ACC112 (cell line): Measurements from ENCODE around the gene NDST3.
A peak's percentile ranks its signal among the peaks of the same experiment; 100 is the strongest.

Source experiments
- H2AFZ ChIP-seq: fragments of 200-600 bp; sonication (generic); one replicate; pipeline ENCODE4 v1.6.0; 2017; ENCODE audit warnings: antibody characterized with exemption, low read length; ENCODE audit not compliant: unreplicated experiment
- H3K27ac ChIP-seq: fragments of 200-600 bp; sonication (generic); 2 replicates; pipeline ENCODE4 v1.5.1; 2014; ENCODE audit warnings: low read depth, mild to moderate bottlenecking, antibody characterized with exemption, low read length, moderate library complexity
- H3K27me3 ChIP-seq: fragments of 200-600 bp; sonication (generic); 2 replicates; pipeline ENCODE4 v1.6.1; 2014; ENCODE audit warnings: mild to moderate bottlenecking, antibody characterized with exemption, low read length, moderate library complexity, mixed read lengths; ENCODE audit not compliant: insufficient read depth
- H3K36me3 ChIP-seq: fragments of 200-600 bp; sonication (generic); 2 replicates; pipeline ENCODE4 v1.6.1; 2016; ENCODE audit warnings: mild to moderate bottlenecking, antibody characterized with exemption, low read length, moderate library complexity, mixed read lengths; ENCODE audit not compliant: insufficient read depth
- H3K4me1 ChIP-seq: fragments of 200-600 bp; sonication (generic); one replicate; pipeline ENCODE4 v1.6.1; 2016; ENCODE audit warnings: low read length, mixed read lengths; ENCODE audit not compliant: insufficient read depth, unreplicated experiment, control insufficient read depth
- H3K4me3 ChIP-seq: fragments of 200-600 bp; sonication (generic); 2 replicates; pipeline ENCODE4 v1.5.1; 2014; ENCODE audit warnings: mild to moderate bottlenecking, low read depth, low read length
- H3K79me2 ChIP-seq: fragments of 200-600 bp; sonication (generic); one replicate; pipeline ENCODE4 v1.6.0; 2016; ENCODE audit warnings: low read length; ENCODE audit not compliant: control insufficient read depth, unreplicated experiment, insufficient read depth

The NDST3 gene

DNA sequence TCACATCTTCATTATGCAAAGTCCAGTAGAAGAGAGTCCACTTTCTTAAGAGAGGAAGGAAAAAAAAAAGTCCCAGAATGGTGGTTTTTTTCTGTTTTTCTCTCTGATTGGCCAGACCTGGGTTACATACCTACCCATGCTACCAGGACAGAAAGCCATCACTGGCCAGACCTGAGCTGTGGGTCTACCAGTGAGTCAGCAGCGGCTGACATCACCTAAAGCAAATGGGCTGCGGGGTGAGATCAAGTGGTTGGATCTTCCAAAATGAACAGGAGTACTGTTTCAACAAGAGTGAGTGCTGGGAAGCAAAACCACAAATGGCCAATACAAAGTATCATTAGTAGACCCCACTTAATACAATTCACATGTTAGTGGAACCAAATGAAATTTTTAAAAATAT lies 1.6 kb upstream of the NDST3 start:
- no peak overlapping the region for H3K27ac ChIP-seq
- no peaks in the 10 kb centered on the region for H3K36me3 ChIP-seq
- H2AFZ ChIP-seq, result no peak overlapping the region
- no peak overlapping the region; the same call in 1 of the 2 replicates for H3K4me3 ChIP-seq
- no peaks in the 10 kb centered on the region for H3K79me2 ChIP-seq
- no peaks in the 10 kb centered on the region for H3K4me1 ChIP-seq
- H3K27me3 ChIP-seq, result peaks cover 69% of the 10 kb centered on the region

DNA sequence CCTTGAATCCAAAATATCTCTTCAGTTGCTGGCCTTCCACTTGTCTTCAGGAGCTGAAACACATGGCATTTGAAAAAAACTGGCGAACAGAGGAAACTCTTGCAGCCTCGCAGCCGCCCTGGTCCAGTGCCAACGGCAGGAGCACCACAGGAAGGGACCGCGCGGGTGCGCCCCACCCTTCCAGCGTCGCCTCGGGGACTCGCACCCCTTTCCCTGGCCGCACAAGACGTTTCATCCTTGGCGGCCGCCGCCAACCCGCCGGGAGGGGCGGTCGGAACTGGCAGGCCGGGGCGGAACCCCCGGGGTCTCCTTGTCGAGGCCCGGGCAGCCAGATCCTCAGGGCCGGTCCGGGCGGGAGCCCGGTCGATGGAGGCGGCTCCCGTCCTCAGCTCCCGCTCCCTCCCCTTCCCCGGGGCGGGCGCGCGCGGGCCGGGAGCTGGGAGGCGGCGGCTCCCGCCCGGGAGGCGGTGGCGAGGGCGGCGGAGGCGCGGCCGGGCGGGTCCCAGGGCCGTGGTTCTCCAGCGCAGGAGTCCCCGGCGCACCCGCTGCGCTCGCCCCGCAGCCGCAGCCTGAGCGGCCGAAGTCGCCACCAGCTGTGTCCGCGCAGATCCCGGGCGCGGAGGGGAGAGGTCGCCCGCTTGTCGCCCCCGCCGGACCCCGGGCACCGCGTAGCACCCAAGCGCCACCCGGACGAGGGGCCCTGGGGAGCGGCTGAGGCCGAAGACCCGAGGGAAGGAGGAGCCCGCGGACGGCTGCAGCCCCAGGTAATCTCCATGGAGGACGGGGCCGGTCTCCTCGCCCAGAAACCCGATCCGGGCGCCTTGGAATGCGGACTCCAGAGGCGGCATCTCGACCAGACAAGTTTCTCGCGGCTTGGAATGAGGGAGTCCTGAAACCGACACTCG lies 886 bp upstream of the NDST3 start:
- peak overlapping the region; percentile 62 for H3K4me3 ChIP-seq
- no peak overlapping the region for H3K27ac ChIP-seq
- H3K36me3 ChIP-seq, result no peaks in the 10 kb centered on the region
- H2AFZ ChIP-seq, result peak overlapping the region; percentile 30
- no peaks in the 10 kb centered on the region for H3K79me2 ChIP-seq
- peaks cover 65% of the 10 kb centered on the region for H3K27me3 ChIP-seq
- H3K4me1 ChIP-seq, result no peaks in the 10 kb centered on the region

DNA sequence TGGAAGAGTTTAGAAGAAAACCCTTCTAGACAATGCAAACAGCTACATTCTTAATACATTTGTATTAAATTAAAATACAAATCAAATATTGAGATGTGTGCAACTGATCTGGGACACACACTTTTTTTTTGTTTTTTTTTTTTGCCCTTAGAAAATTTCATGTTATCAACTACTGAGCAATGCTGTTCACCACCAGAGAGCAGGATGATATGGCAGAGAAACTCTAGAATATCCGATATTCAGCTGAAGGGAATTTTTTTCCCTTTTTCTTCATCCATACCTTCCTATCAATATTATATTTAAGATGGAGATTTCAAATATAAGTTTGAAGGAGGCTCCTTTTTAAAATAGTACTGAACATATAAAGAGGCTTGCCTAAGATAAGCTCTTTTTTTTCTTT lies 1.0 kb downstream of the NDST3 start:
- H3K27ac ChIP-seq, result no peak overlapping the region
- no peaks in the 10 kb centered on the region for H3K4me1 ChIP-seq
- H3K27me3 ChIP-seq, result peaks cover 65% of the 10 kb centered on the region
- no peaks in the 10 kb centered on the region for H3K36me3 ChIP-seq
- no peak overlapping the region for H2AFZ ChIP-seq
- no peaks in the 10 kb centered on the region for H3K79me2 ChIP-seq
- no peak overlapping the region for H3K4me3 ChIP-seq

DNA sequence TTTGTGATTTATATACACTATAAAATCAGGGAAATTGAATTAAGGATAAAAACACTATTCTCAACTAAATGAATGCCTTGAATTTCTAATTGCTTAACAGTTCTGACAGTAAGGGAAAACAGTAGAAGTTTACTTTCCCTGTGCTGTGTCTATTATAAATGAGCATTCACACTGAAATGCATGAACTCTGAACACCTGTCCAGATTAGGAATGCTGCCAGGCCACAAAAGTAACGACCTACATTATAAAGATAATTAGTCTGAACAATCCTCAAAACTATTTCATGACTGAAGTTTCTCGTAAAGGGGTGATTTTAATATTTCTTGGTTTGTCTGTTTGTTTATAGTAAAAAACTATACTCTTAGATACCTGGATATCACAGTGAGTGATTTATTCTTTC lies 2.0 kb downstream of the NDST3 start:
- H3K4me1 ChIP-seq, result no peaks in the 10 kb centered on the region
- H3K27me3 ChIP-seq, result peaks cover 62% of the 10 kb centered on the region
- H3K4me3 ChIP-seq, result no peak overlapping the region
- no peak overlapping the region for H3K27ac ChIP-seq
- H2AFZ ChIP-seq, result no peak overlapping the region
- H3K36me3 ChIP-seq, result no peaks in the 10 kb centered on the region
- no peaks in the 10 kb centered on the region for H3K79me2 ChIP-seq

DNA sequence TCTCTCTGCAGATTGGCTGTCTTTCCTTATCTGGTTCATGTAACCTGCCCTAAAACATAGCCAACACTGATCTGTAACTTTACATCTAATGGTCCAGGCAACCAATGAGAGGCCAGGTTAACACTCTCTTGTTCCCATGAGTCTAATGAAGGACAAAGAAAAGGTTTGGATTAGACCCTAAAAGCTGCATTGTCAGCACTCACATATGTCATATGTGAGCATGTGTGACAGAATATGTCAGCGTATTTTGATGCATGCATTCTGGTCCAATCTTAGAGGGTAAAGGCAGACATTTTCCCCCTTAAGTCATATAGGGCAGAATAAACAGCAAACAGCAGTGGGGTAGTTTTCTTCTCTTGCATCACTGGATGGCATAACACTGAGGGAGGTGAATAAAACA lies 3.7 kb downstream of the NDST3 start:
- H3K4me1 ChIP-seq, result no peaks in the 10 kb centered on the region
- no peak overlapping the region for H3K4me3 ChIP-seq
- H2AFZ ChIP-seq, result no peak overlapping the region
- H3K27ac ChIP-seq, result no peak overlapping the region
- H3K27me3 ChIP-seq, result peaks cover 49% of the 10 kb centered on the region
- no peaks in the 10 kb centered on the region for H3K79me2 ChIP-seq
- no peaks in the 10 kb centered on the region for H3K36me3 ChIP-seq

DNA sequence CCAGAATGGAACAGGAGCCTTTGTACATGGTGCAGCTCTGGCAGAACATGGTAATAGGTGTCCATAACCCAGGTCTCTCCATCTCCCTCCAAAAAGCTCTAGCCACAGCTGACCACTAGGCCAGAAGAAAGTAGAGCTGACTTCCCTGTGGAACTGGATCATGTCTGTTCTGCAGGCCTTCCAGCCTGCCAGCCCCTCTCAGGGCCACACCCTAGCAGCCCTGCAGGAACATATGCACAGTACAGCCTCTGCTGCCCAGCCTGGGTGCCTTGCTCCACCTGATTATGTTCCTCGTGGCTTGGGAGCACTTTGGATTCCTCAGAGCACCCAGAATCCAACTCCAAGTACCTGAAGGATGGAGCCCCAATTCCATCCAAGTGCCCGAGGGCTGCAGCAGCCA lies 12.0 kb downstream of the NDST3 start:
- Histone ChIP-seq H2AFZ (no peak overlapping the region), H3K36me3 (no peaks in the 10 kb centered on the region), H3K4me3 (no peak overlapping the region), H3K4me1 (no peaks in the 10 kb centered on the region), H3K27me3 (0 out of 2 replicates have a peak, but pooled peaks cover 3% of the 10 kb centered on the region), H3K79me2 (no peaks in the 10 kb centered on the region), H3K27ac (no peak overlapping the region)

DNA sequence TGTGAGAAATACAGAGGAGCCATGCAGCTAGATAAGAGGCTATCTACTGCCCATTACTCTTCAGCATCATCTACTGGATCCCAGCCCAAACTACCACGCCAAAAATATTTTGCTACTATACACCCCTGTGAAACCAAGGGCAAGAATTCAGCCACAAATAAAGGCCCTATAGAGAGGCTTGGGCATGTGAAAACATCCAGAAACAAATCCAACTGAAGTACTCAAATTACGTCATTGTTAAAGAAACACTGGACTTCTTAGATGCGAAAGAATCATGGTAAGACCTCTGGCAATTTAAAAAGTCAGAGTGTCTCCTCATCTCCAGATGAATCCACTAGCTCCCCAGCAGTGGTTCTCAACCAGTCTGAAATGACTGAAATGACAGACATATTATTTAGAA lies 12.8 kb downstream of the NDST3 start:
- no peaks in the 10 kb centered on the region for H3K27me3 ChIP-seq
- no peaks in the 10 kb centered on the region for H3K79me2 ChIP-seq
- no peak overlapping the region for H3K27ac ChIP-seq
- H2AFZ ChIP-seq, result no peak overlapping the region
- no peaks in the 10 kb centered on the region for H3K4me1 ChIP-seq
- H3K36me3 ChIP-seq, result no peaks in the 10 kb centered on the region
- H3K4me3 ChIP-seq, result no peak overlapping the region

DNA sequence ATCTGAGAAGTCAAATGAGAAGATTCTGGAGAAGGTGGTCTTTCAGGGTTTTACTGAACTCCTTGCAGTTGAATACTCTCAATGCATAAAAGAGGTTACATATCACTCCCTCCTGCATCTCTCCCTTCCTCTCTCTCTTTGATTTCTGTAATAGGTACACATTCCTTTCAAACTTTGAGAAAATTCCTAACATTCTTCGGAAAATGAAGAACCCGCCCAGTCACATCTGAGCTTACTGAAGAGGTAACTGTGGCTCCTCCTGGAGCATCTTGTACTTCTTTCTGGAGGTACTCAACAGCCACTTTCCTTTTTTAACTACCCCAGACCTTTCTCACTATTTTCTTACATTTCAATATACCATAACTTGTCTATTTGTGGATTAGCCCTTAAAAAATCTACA lies 24.7 kb downstream of the NDST3 start:
- H3K27me3 ChIP-seq, result peaks cover 14% of the 10 kb centered on the region
- no peak overlapping the region for H3K4me3 ChIP-seq
- no peaks in the 10 kb centered on the region for H3K36me3 ChIP-seq
- H2AFZ ChIP-seq, result no peak overlapping the region
- H3K27ac ChIP-seq, result no peak overlapping the region
- no peaks in the 10 kb centered on the region for H3K79me2 ChIP-seq
- no peaks in the 10 kb centered on the region for H3K4me1 ChIP-seq

DNA sequence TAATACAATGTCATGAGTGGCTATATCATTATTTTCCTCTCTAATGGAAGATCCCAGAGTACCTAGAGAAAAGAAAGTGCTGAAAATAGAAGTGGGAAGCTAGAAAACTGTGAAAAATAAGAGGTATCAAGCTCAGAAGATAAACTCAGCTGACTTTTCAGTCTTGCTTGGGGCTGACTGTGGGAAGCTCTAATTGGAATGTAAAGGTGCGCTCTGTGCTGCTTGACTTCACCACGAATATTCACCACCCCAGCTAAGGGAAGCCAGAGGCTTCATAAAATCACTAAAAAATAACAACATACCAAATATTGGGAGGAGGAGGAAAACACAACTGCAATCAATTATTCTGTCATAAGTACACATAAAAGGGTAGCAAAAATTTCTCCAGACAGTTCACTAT lies 25.1 kb downstream of the NDST3 start:
- Histone ChIP-seq H3K4me1 (no peaks in the 10 kb centered on the region), H2AFZ (no peak overlapping the region), H3K27ac (no peak overlapping the region), H3K27me3 (peaks cover 14% of the 10 kb centered on the region), H3K4me3 (no peak overlapping the region), H3K79me2 (no peaks in the 10 kb centered on the region), H3K36me3 (no peaks in the 10 kb centered on the region)

DNA sequence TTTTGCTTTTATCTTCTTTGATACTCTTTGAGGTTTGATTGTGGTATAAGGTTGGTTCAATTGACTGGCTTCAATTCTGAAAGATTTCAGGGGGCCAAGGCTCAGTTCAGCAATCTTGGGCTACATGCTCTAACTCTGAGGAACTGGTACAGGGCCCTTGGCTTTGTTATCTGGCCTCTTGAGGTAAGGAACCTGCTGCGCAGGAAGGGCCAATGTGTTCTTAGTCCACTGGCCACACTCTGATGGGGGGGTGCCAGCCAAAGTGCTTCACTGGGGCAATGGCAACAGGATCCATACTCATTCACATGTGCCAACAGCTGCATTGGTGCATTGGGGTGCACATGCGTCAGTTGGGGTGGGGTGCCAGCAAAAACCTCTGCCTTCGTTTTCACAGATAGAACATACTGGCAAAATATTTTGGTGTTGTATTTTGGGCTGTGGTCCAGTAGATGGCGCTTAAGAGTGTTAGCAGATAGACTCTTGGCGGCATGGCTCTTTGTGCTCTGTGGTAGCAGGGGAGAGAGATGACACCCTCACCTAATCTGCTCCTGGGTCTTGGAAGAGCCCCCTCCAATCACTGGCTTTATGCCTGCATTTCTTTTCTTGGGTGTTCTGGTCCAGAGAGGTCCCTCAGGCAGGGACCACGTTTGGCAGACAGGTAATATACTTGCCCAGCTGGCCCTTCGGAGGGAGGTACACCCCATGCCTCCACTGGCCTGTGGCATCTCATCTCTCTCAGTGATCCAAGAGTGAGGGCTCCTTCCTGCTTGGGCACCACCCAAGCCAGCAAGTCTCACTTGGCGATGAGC lies 42.9 kb downstream of the NDST3 start:
- no peaks in the 10 kb centered on the region for H3K4me1 ChIP-seq
- no peak overlapping the region for H3K4me3 ChIP-seq
- no peak overlapping the region for H2AFZ ChIP-seq
- no peaks in the 10 kb centered on the region for H3K36me3 ChIP-seq
- H3K27ac ChIP-seq, result no peak overlapping the region
- H3K27me3 ChIP-seq, result peaks cover 31% of the 10 kb centered on the region
- H3K79me2 ChIP-seq, result no peaks in the 10 kb centered on the region

DNA sequence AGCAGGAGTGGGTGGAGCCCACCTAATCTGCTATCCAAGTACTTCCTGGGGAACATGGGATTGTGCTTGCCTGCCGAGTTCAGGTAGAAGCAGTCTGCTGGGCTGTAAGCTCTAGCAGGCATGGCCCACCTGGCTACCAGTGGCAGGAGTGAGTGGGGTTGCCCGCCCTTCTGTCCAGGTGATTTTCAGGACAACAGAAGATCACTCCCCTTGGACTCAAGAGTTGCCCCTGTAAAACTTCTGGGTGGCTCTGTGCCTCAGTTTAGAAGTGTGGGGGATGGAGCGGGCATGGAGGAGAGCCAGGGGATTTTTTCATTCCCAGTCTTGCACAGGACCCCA lies 43.5 kb downstream of the NDST3 start:
- Histone ChIP-seq H3K27me3 (peaks cover 27% of the 10 kb centered on the region), H3K36me3 (no peaks in the 10 kb centered on the region), H3K4me3 (no peak overlapping the region), H3K79me2 (no peaks in the 10 kb centered on the region), H3K27ac (no peak overlapping the region), H3K4me1 (no peaks in the 10 kb centered on the region), H2AFZ (no peak overlapping the region)
